NCI-H1105 treated with DMSO at 0.1 percent for 48 hours (cell line): ENCODE data around the gene NMNAT2.
"Not testable (repeated sequence)": the region's sequence is repeated elsewhere in the genome, so short reads cannot be mapped to it uniquely, and the experiment has no call there.

ENCODE experiments used
- DNase-seq: peaks from one replicate; lab custom pipeline; 2025; lab: John Stamatoyannopoulos, UW

The NMNAT2 gene

DNA sequence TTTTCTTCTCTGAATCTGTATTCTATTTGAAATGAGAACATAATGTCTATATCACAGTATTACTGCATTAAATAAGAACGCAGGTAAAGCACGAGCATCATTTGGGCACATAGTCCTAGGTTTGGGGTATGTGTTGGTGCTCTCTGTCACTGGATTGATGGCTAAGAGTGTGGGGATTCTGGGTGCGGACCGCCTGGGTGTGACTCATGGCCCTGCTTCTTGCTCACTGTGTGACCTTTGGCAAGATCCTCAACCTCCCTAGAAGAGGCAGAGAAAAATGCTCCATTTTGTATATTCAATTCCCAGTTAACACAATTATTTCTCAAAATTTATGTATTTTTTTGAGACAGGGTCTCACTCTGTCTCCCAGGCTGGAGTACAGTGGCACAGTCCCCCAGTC is 132.4 kb downstream of the NMNAT2 start:
- DNase-seq, result no peak

- no peak for DNase-seq
Measured at GRCh38 chr1:183285256-183285655, 132.9 kb downstream of the NMNAT2 start.

DNA sequence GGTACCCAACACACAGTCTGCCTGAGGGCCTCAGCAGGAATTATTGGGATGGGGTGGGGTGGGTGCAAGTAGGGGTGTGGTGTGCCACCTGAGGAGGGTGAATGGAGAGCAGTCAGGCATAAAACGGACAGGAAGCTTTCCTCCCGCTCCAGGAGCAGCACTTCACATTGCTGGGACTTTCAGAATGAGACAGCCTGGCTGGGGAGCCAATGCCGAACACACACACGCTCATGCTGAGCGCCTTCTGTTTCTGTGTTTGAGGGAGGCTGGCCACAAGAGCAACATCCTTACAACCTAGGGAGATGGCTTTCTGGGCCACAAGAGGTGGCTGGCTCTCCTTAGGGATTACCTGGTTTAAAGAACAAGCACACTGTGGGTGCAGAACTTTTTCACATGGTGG is 134.1 kb downstream of the NMNAT2 start:
- DNase-seq, result no peak

DNA sequence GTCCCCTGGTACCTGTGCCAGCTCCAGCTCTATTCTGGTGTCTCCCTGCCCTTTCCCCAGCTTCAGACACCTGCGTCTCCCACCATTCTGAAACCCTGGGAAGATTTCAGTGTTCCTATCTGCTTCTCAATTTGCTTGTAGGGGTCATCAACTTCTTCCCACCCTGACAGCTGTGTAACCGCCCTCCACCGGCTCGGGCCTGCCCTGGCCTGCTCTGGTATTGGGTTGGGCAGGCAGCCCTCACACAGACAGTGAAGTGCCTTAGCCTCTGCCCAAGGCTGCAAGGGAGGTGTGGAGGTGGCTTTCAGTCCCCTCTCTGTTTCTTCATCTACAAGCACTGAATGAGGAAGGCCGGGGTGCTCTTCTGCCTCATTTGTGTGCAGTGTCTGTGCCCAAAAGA is 134.9 kb downstream of the NMNAT2 start:
- DNase-seq, result peak; percentile 51

DNA sequence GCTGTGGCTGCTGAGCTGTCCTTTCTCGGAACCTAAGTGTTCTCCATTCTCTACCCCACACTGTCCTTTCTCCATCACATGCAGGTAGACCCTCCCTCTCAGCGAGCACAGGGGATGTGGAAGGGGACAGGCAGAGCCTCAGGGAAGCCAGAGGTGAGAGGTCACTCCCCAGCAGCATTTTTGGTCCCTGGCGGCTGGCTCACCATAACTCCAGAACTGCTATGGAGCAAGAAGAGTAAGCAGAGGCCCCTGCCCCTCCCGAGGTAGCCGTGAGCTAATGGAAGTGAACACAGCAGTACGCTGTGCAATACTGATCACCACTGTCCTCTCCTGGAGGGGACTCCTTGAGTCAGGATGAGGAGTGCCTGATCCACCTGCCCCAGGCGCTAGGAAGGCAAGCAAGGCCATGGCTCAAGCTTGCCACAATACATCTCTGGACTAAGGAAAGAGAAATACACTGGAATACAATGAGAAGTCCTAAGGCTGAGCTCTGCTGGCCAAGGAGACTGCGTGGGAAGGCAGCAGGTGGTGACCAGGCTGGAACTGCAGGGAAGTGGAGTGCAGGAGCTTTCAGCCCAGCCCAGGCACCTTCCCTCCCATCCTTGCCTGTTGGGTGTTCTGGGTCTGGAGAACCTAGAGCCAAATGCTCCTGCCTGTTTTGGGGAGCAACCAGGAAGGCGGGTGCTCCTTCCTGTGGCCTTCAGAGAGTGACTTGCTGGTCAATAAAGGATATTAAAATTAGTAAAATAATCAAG is 135.9 kb downstream of the NMNAT2 start:
- no peak for DNase-seq

DNA sequence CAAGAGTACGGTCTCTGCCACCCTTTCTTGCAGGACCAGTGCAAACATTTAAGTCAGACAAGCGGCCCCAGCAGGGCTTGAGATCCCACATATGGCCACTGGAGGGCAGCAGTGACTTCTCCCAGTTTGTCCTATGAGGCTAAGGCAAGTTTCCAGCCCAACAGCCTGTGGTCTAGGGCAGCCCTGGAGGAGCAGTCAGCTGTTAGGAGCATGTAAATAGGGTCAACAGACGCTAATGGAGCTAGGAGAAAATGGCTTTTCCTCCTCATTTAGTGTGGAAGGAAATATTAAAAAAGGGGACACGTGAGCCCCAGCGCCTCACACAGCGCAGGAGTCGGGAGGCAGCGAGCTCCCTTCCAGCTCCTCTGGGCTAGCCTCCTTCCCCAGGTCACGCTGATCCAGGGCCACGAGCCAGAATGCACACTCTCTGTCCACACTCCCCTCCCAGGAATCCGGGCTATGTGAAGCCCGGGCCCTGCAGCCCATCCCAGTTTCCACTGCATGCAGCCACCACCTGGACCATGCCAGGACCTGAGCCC is 136.6 kb downstream of the NMNAT2 start:
- DNase-seq, result peak; percentile 77

- no peak for DNase-seq
Measured at GRCh38 chr1:183281039-183281438, 137.1 kb downstream of the NMNAT2 start.

GRCh38 chr1:183279835-183280234 is 138.3 kb downstream of the NMNAT2 start:
- no peak for DNase-seq

DNA sequence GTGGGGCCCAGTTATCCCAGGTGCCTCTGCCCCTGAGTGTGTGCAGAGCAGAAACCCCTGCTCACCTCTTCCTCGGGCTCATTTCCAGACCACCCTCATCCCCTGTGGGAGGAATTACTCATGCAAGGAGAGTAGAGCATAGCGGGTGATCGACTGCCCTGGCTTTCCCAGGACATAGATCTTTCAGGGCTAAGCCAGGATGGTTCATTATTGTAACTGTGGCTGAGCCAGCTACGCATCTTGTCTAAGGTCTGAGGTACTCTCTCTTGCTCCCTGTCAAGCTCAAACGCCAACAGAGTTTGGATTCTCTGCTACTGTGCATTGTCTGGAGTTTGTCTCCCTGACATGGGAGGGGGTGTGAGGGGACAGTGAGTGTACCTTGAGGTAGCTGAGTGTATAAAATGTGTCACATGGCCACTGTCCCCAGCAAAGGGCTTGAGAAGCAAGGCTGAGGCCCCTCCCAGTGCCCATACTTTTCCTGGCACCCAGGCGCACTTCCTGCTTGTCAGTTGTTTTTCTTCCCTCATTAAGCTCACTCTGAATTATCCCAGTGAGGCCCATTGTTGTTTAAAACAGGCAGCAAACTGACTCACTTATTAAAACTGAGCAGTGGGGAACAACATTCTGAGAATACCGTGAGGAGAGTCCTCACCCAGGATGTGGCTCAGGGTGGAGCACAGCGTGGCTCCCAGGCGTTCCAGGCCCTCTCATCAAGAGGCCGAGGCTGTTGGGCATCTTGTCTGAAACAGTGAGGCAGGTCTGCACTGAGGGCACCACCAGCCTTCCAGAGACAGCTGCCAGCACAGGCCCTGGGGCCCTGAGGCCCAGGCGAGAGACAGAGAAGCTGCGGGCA is 139.2 kb downstream of the NMNAT2 start:
- no peak for DNase-seq

DNA sequence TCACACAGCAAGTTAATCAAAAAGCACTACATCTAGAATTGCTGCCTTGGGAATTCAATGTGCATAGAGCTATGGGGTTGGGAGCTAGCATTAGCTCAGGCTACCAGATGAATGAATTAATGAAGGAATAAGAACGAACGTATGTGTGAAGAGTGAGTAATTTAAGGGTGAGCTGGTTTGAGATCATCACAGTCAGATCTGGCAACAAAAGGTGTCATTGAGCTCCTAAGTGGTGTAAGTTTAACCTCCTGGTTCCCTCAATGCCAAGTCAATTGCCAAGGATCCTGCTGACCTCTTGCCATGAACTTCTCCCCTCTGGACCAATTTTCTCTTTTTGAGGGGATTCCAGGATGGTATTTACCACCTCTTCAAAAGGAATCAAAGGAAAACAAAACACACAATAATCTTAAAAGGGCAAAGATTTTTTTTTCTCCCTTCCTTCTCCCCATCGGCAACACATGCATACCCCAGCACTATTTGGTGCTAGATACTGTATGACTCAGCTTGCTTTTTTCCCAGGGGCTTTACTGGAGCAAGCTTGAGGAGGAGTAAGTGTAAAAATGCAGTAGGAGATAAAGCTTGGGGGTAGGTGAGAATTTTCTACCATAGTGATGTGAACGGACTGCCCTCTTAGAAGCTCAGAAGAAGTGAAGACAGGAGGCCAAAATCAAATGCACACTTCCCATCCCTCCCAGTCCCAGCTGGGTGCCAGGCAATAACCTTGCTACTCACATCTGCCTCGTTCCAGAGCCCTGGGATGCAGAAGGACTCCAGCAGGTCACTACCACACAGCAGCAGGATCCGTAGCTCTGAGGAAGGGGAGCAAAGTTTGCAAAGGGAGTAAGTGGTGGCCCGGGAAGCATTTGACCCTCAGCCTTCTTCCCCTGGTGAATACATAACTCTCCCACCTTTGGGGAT is 140.1 kb downstream of the NMNAT2 start:
- DNase-seq, result no peak

- DNase-seq, result no peak
Measured at GRCh38 chr1:183276386-183277080, 141.6 kb downstream of the NMNAT2 start.

DNA sequence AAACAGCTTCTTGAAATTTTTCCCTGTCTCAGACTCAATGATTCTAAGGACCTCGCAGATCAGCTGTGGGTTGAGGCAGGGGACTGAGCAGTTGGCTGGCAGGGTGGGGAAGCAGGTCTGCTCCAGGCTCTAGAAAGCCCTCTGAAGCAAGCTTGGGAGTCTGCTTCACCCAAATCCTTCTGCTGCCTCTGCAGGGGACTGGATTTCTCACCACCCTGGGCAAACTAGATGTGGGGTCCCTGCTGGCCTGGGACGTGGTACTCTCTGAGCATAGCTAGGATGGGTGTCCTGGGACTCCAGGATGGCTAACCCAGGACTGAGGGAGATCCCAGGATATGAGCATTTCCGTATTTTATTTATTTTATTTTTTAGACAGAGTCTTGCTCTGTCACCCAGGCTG is 142.9 kb downstream of the NMNAT2 start:
- DNase-seq, result no peak

DNA sequence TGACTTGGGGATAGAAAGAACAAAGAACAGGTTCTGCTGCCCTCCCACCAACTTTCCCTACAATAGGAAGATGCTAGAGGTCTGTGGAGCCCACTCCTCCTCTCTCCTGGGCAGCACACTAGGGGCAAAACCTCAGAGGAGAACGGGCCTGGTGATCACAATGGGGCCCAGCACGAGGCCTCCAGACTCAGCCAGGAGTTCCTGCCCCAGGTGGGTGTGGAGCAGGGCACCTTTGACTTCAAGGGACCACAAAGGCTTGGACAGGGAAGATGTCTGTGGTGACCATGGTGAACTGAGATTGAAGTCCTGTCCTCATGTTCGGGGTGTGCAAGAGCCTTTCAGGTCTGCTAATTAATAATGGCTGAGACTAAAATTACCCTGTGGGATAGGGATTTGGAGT is 143.3 kb downstream of the NMNAT2 start:
- no peak for DNase-seq

DNA sequence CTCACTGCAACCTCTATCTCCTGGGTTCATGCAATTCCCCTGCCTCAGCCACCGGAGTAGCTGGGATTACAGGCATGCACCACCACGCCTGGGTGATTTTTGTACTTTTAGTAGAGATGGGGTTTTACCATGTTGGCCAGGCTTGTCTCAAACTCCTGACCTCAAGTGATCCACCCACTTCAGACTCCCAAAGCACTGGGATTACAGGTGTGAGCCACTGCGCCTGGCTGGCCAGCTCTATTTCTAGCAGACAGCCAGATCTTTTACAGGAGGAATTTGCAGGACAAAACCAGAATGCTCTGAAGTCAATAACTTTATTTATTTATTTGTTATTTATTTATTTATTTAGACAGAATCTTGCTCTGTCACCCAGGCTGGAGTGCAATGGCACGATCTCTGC is 144.2 kb downstream of the NMNAT2 start:
- DNase-seq, result not testable (repeated sequence)

- DNase-seq, result no peak
Measured at GRCh38 chr1:183273300-183273699, 144.9 kb downstream of the NMNAT2 start.

- no peak for DNase-seq
Measured at GRCh38 chr1:183272390-183272848, 145.8 kb downstream of the NMNAT2 start.

GRCh38 chr1:183270541-183271141 is 147.5 kb downstream of the NMNAT2 start:
- DNase-seq, result no peak

DNA sequence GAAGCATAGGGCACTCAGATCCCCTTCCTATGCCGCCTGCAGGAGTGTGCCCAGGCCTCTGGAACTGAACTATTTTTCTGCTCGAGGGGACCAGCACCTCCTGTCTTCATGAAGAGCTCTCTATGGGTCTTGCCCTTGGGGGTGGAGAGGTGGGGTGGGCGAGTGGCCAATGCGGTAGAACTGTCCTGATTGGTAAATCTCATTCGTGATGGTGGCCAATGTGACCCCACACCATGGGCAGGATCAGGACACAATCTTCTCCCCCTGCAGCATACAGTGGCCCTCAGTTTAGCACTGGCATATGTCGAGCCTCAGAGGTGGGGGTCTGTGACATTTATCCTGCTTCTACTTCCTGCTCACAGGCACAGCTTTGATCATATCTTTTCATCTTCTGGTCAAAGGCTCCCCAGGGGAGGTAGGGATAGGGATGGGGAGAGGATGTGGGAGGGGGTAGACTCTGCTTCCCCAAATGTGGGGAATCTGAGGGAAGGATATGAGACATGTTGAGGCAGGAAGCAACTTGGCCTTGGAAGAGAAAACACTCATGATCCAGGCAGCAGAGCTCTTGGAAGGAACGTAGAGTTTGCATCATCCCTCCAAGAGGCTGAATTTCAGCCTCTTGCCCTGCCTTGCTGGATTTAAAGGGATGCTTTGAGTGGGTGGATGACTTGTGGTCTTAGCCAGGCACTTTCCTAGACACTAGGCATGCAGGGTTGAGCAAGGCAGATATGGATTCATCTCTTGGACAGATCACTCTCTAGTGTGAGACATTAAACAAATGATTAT is 150.3 kb downstream of the NMNAT2 start:
- DNase-seq, result no peak

DNA sequence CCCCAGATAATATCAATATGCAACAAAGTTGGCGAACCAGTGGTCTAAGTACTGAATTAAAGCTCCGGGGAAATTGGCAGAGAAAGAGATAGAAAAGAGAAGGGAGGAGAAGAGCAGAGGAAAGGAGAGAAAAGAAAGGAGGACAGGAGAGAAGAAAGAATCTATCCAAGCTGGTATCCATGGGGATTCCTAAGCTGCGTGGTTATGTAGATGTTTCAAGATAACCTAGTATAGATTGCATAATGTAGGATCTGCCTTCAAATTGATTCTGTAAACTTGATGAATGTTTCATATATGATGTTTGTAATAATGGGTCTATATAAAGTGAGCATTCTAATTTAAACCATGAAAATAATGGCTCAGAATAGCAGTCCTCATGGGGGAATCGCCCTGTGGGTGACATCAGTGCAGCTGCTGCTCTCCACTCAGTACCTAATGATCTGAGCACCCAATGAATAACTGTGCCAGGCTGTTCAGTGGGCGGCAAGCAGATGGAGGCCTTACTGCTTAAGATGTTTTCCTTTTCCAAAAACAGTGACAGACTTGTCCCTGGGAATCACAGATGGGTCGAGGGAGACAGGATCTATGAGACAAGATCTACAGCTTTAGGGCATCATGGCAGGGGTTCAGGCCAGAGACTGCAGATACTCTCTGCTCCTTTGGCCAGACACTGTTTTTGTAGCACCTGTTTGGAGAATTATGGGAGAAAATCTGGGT is 154.1 kb downstream of the NMNAT2 start:
- no peak for DNase-seq
